ENCODE measurements around the gene ITGAE.

DNA sequence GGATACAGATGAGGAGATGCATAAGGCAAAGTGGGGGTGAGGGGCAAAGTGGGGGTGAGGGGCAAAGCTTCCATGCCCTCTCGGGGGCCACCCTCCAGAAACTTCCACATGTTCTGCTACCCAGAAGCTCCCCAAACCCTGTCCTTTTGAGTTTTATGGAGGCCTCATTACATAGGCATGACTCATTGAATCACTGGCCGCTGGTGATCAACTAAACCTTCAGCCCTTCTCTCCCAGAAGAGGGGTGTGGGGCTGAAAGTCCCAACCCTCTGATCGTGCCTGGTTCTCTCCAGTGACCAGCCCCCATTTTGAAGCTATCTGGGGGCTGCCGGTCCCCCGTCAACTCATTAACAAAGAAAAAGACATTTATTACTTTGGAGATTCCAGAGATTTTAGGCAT, 27.5 kb downstream of the ITGAE start:
- TF ChIP-seq, protein P1, sequence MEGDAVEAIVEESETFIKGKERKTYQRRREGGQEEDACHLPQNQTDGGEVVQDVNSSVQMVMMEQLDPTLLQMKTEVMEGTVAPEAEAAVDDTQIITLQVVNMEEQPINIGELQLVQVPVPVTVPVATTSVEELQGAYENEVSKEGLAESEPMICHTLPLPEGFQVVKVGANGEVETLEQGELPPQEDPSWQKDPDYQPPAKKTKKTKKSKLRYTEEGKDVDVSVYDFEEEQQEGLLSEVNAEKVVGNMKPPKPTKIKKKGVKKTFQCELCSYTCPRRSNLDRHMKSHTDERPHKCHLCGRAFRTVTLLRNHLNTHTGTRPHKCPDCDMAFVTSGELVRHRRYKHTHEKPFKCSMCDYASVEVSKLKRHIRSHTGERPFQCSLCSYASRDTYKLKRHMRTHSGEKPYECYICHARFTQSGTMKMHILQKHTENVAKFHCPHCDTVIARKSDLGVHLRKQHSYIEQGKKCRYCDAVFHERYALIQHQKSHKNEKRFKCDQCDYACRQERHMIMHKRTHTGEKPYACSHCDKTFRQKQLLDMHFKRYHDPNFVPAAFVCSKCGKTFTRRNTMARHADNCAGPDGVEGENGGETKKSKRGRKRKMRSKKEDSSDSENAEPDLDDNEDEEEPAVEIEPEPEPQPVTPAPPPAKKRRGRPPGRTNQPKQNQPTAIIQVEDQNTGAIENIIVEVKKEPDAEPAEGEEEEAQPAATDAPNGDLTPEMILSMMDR (IDR thresholded peaks at IDR 0.05), result no peak
- TF ChIP-seq ZNF302 (CRISPR knock-in tag; IDR thresholded peaks at IDR 0.05) (no peak), POLR2A (IDR thresholded peaks at IDR 0.05; ENCODE audit: low read length) (no peak), NR3C1 (IDR thresholded peaks at IDR 0.05) (no peak), KDM1A (IDR thresholded peaks at IDR 0.05; ENCODE audit: low read depth) (no peak), JUN (IDR thresholded peaks at IDR 0.05) (no peak)
- TF ChIP-seq, protein P2, sequence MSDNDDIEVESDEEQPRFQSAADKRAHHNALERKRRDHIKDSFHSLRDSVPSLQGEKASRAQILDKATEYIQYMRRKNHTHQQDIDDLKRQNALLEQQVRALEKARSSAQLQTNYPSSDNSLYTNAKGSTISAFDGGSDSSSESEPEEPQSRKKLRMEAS (IDR thresholded peaks at IDR 0.05), result no peak
- TF ChIP-seq, protein P3, sequence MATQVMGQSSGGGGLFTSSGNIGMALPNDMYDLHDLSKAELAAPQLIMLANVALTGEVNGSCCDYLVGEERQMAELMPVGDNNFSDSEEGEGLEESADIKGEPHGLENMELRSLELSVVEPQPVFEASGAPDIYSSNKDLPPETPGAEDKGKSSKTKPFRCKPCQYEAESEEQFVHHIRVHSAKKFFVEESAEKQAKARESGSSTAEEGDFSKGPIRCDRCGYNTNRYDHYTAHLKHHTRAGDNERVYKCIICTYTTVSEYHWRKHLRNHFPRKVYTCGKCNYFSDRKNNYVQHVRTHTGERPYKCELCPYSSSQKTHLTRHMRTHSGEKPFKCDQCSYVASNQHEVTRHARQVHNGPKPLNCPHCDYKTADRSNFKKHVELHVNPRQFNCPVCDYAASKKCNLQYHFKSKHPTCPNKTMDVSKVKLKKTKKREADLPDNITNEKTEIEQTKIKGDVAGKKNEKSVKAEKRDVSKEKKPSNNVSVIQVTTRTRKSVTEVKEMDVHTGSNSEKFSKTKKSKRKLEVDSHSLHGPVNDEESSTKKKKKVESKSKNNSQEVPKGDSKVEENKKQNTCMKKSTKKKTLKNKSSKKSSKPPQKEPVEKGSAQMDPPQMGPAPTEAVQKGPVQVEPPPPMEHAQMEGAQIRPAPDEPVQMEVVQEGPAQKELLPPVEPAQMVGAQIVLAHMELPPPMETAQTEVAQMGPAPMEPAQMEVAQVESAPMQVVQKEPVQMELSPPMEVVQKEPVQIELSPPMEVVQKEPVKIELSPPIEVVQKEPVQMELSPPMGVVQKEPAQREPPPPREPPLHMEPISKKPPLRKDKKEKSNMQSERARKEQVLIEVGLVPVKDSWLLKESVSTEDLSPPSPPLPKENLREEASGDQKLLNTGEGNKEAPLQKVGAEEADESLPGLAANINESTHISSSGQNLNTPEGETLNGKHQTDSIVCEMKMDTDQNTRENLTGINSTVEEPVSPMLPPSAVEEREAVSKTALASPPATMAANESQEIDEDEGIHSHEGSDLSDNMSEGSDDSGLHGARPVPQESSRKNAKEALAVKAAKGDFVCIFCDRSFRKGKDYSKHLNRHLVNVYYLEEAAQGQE (IDR thresholded peaks at IDR 0.05), result no peak

Measured in A549 (cell line).